ENCODE results near the gene ADAMTS4.
"Not testable (repeated sequence)": the region's sequence is repeated elsewhere in the genome, so short reads cannot be mapped to it uniquely, and the experiment has no call there.

ADAMTS4 gene

GRCh38 chr1:161198897-161199431 lies at the start of gene ADAMTS4:
ADAMTS4 (minus strand) TSS chr1:161199054; CDS start chr1:161198627, 427 bp downstream.
- DNase-seq = no peak

GRCh38 chr1:161244888-161245287 lies 46.0 kb upstream of the ADAMTS4 start:
- DNase-seq = no peak

GRCh38 chr1:161242313-161242712 lies 43.5 kb upstream of the ADAMTS4 start:
- no peak for DNase-seq

GRCh38 chr1:161241682-161242081 lies 42.8 kb upstream of the ADAMTS4 start:
- DNase-seq = no peak

GRCh38 chr1:161238039-161238473 lies 39.2 kb upstream of the ADAMTS4 start, which contains the start of gene NR1I3:
NR1I3 (minus strand) TSS chr1:161238203; CDS start chr1:161236565, 1,638 bp downstream.
- DNase-seq = no peak

- DNase-seq = no peak
Observed at GRCh38 chr1:161235957-161236775, 37.3 kb upstream of the ADAMTS4 start.

GRCh38 chr1:161233102-161233501 lies 34.2 kb upstream of the ADAMTS4 start:
- DNase-seq = no peak

- no peak for DNase-seq
Observed at GRCh38 chr1:161230762-161231161, 31.9 kb upstream of the ADAMTS4 start.

- DNase-seq = no peak
Observed at GRCh38 chr1:161229896-161230295, 31.0 kb upstream of the ADAMTS4 start.

- DNase-seq = no peak
Observed at GRCh38 chr1:161228032-161228431, 29.2 kb upstream of the ADAMTS4 start.

GRCh38 chr1:161227196-161227871 lies 28.5 kb upstream of the ADAMTS4 start:
- peak; percentile 83 to 87 for DNase-seq

- DNase-seq = no peak
Observed at GRCh38 chr1:161226759-161227158, 27.9 kb upstream of the ADAMTS4 start.

- no peak for DNase-seq
Observed at GRCh38 chr1:161226320-161226711, 27.5 kb upstream of the ADAMTS4 start.

GRCh38 chr1:161225534-161226319 lies 26.9 kb upstream of the ADAMTS4 start, which contains the start of gene TOMM40L:
TOMM40L (plus strand) TSS chr1:161226060; CDS start chr1:161226490, 430 bp downstream.
- peak; percentile 95 to 97 for DNase-seq

GRCh38 chr1:161225178-161225533 lies 26.3 kb upstream of the ADAMTS4 start:
- no peak for DNase-seq

GRCh38 chr1:161224695-161225087 lies 25.8 kb upstream of the ADAMTS4 start:
- not testable (repeated sequence) for DNase-seq

- no peak for DNase-seq
Observed at GRCh38 chr1:161223805-161224694, 25.2 kb upstream of the ADAMTS4 start.

- no peak for DNase-seq
Observed at GRCh38 chr1:161222175-161223019, 23.5 kb upstream of the ADAMTS4 start.

- DNase-seq = no peak
Observed at GRCh38 chr1:161220002-161220401, 21.1 kb upstream of the ADAMTS4 start.

GRCh38 chr1:161219078-161219892 lies 20.4 kb upstream of the ADAMTS4 start:
- DNase-seq = no peak

All from CD4-positive, alpha-beta T cell treated with Interleukin-1 beta for 1 hour (primary cell).